ENCODE data around the gene RARRES1. TPM values are rescaled to one million over a fixed set of nuclear protein-coding genes. Genes with fewer than 3 reads are reported as not detected.

Gene RARRES1
- total RNA-seq, 2 donors from 2014 or later = 3.0 to 18.4 TPM

DNA sequence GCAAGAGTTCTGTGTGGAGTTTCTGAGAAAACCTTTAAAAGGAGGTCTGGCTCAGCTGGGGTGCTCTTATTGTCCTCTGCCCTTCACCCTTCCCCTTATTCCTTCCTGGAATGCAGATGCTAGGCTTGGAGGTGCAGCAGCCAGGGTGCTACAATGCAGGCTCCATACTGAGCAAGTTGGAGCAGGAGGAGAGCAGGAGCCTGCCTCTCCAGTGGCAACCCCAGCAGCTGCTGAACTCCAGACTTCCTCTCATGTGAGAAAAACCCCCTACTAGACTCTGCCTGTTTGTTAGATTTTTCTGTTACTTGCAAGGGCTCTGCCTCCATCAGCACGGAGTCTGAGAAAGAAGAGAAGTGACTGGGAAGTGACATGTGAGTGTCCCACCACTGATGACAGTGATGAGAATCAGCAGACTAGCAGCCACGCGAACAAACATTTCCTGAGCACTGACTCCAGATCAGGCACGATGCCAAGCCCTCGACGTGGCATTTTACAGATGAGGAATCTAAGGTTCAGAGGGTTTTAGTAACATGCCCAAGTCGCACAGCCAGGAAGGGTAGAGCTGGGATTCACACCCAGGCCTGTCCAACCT is 16.1 kb upstream of the RARRES1 start:
- Histone ChIP-seq H3K27ac (no peak overlapping the region), H3K4me1 (no peaks in the 10 kb centered on the region), H3K4me3 (no peak overlapping the region), H3K27me3 (no peaks in the 10 kb centered on the region), H3K9me3 (no peaks in the 10 kb centered on the region), H3K36me3 (replicated peaks in 1 of 2; ENCODE audit: insufficient read depth in 1 of 2, low read depth in 2 of 2) (no peaks in the 10 kb centered on the region)
- DNase-seq (peak in 3 of 4 donors; percentile 22 to 68 (median 27)), ATAC-seq (no peak)
- 51 to 56% methylated on average over 7 of the region's 7 CpGs for WGBS, 2 donors
- no peak for TF ChIP-seq POLR2A (IDR thresholded peaks at IDR 0.05)
- TF ChIP-seq, protein P1, sequence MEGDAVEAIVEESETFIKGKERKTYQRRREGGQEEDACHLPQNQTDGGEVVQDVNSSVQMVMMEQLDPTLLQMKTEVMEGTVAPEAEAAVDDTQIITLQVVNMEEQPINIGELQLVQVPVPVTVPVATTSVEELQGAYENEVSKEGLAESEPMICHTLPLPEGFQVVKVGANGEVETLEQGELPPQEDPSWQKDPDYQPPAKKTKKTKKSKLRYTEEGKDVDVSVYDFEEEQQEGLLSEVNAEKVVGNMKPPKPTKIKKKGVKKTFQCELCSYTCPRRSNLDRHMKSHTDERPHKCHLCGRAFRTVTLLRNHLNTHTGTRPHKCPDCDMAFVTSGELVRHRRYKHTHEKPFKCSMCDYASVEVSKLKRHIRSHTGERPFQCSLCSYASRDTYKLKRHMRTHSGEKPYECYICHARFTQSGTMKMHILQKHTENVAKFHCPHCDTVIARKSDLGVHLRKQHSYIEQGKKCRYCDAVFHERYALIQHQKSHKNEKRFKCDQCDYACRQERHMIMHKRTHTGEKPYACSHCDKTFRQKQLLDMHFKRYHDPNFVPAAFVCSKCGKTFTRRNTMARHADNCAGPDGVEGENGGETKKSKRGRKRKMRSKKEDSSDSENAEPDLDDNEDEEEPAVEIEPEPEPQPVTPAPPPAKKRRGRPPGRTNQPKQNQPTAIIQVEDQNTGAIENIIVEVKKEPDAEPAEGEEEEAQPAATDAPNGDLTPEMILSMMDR (IDR thresholded peaks at IDR 0.05) = no peak
- intact Hi-C loops (cut with DNase I) = no loop called here

- no peaks in the 10 kb centered on the region for H3K36me3 ChIP-seq (replicated peaks in 1 of 2; ENCODE audit: insufficient read depth in 1 of 2, low read depth in 2 of 2)
- DNase-seq = no peak
- intact Hi-C loops (cut with DNase I) = no loop called here
- no peaks in the 10 kb centered on the region for H3K9me3 ChIP-seq
- no peaks in the 10 kb centered on the region for H3K4me1 ChIP-seq
- 87 to 90% methylated on average over 3 of the region's 3 CpGs for WGBS, 2 donors
- H3K4me3 ChIP-seq = no peak overlapping the region
- no peak for ATAC-seq
- no peaks in the 10 kb centered on the region for H3K27me3 ChIP-seq
- TF ChIP-seq, protein P1 (IDR thresholded peaks at IDR 0.05) = no peak
- TF ChIP-seq POLR2A (IDR thresholded peaks at IDR 0.05) = no peak
- H3K27ac ChIP-seq = no peak overlapping the region
Observed at GRCh38 chr3:158747417-158747816, 15.2 kb upstream of the RARRES1 start.

GRCh38 chr3:158745551-158745950 is 13.3 kb upstream of the RARRES1 start:
- intact Hi-C loops (cut with DNase I) = no loop called here
- 64 to 78% methylated on average over 1 of the region's 1 CpG for WGBS, 2 donors
- no peak for DNase-seq
- Histone ChIP-seq H3K4me1 (no peaks in the 10 kb centered on the region), H3K27ac (no peak overlapping the region), H3K27me3 (no peaks in the 10 kb centered on the region), H3K4me3 (no peak overlapping the region), H3K36me3 (replicated peaks in 1 of 2; ENCODE audit: insufficient read depth in 1 of 2, low read depth in 2 of 2) (no peaks in the 10 kb centered on the region), H3K9me3 (no peaks in the 10 kb centered on the region)
- TF ChIP-seq POLR2A (IDR thresholded peaks at IDR 0.05) = no peak
- TF ChIP-seq, protein P1 (IDR thresholded peaks at IDR 0.05) = no peak
- ATAC-seq = no peak

GRCh38 chr3:158744567-158745288 is 12.5 kb upstream of the RARRES1 start:
- Histone ChIP-seq H3K27ac (no peak overlapping the region), H3K9me3 (no peaks in the 10 kb centered on the region), H3K4me1 (no peaks in the 10 kb centered on the region), H3K27me3 (no peaks in the 10 kb centered on the region), H3K4me3 (no peak overlapping the region), H3K36me3 (replicated peaks in 1 of 2; ENCODE audit: insufficient read depth in 1 of 2, low read depth in 2 of 2) (no peaks in the 10 kb centered on the region)
- ATAC-seq (no peak), DNase-seq (no peak)
- no peak for TF ChIP-seq POLR2A (IDR thresholded peaks at IDR 0.05)
- TF ChIP-seq, protein P1 (IDR thresholded peaks at IDR 0.05) = no peak
- intact Hi-C loops (cut with DNase I) = no loop called here
- WGBS, 2 donors = 89 to 98% methylated on average over 4 of the region's 4 CpGs
